Activated CD8-positive, alpha-beta memory T cell treated with anti-CD3 and anti-CD28 coated beads for 1 hour (primary cell): Measurements from ENCODE around the gene RMDN2.

ENCODE experiments used
- DNase-seq, 2 donors: peaks; one replicate each; pipeline ENCODE4 v3.0.0-alpha.2; 2020; ENCODE audit warnings: low read depth in 1 of 2; ENCODE audit errors: extremely low read depth in 1 of 2

RMDN2 gene

GRCh38 chr2:38037325-38037724 lies 112.2 kb downstream of the RMDN2 start:
- DNase-seq = no peak

DNA sequence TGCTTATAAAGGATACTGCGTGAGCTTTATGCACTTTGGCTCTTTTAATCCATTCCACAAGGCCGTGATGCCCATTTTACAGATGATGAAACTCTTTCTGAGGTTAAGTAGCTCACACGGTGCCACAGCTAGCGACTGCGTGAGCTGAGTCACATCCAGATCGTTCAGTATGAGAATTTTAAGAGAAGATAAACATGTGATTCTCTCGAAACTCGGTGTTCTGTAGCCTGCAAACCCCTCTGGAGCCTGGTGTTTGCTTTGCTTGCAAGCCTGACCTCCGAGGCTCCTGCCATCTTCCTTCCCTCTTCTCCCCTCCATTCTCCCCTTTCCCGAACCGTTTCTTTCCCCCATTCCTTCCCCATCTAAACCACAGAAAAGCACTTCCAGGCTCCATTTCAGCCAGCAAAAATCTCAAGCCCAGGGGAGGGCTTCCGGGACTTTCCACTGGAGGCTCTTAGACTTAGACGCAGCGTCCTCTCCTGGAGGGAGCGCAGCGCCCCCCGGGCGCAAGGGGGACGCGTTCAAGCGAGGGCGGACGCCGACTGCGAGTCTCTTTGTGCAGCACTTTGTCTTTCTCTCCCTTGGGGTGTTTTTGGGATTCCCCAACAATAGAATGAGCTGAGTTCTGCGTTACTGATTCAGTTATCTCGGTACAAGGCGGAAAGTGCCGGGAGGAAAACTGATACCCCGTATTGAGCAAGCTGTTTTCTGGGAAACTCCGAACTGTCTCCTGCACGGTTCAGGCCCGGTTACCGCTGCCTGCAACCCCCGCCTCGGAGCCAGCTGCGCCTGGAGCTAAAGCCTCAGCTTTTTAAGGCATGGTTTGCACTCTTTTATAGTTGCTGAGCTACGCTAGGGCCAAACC lies 112.9 kb downstream of the RMDN2 start:
- DNase-seq = no peak

- DNase-seq = no peak
Measured at GRCh38 chr2:38038682-38039081, 113.6 kb downstream of the RMDN2 start.

DNA sequence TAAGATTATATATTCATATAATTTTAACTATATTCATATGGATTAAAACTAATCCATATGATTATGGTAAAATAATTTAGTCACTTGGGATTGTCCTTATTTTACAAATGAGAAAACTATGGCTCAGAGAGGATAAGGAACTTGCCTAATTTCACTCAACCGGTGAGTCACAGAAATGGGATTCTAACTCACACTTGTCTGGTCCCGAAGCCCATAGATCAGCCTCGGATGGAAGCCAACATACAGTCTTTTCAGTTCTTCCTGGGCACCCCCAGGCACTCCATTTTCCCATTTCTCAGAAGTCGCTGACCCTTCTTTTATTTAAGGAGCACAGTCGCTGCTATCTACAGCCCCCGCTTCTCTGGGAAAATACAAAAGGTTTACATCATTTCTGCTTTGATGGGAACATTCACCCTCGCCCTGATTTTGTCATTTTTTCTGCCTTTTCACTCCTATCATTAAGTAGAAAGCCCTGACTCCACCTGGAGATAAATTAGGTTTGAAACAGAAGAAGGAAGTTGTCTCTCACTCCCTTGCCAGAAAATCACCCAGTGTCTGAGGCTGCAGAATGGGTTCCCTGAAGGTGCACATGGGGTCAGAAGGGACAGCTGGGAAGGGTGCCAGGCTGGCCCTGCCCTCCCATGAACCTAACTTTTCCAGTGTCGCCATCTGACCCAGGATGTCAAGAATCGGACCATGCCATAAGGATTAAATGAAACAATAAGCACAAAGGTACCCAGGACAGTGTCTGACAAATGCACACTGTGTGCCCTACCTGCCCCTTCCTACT lies 114.2 kb downstream of the RMDN2 start:
- DNase-seq = no peak

GRCh38 chr2:38045811-38046210 lies 120.7 kb downstream of the RMDN2 start:
- no peak for DNase-seq

- no peak for DNase-seq
Measured at GRCh38 chr2:38056216-38056615, 131.1 kb downstream of the RMDN2 start.

- DNase-seq = no peak
Measured at GRCh38 chr2:38057651-38058410, 132.7 kb downstream of the RMDN2 start.

DNA sequence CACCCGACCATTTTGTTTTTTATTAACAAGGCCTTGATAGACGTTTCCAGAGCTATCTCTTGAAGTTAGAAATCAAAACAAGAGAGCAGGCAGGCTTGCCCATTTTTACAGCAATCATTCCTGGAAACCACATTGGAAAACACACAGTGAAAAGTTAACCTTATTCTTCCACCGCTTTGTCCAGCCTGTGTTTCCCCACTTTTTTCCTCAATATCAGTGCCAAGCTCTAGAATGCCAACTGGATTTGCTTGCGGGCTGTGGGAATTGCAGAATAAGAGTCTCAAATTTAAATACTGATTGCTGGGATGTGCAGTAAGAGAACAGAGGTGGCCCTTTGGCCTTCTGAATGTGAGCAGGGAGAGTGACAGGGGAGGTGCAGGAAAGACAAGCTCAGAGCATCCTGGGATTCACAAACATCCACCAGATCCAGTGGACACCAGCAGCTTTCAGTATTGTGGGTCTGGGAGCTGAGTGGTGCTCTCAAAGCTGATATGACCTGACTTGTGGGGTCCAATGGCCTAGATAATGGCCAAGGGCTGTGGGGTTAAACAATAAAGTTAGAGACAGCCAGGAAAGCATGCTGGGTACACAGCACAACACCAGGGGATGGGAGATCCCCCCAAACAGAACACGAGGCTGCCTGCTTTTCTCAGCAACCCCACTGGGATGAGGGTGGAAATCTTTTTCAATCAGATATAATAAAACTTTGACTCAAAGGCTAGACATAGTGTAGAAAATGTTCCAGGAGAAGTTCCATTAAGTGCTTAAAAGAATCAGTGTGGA lies 135.3 kb downstream of the RMDN2 start:
- no peak for DNase-seq

DNA sequence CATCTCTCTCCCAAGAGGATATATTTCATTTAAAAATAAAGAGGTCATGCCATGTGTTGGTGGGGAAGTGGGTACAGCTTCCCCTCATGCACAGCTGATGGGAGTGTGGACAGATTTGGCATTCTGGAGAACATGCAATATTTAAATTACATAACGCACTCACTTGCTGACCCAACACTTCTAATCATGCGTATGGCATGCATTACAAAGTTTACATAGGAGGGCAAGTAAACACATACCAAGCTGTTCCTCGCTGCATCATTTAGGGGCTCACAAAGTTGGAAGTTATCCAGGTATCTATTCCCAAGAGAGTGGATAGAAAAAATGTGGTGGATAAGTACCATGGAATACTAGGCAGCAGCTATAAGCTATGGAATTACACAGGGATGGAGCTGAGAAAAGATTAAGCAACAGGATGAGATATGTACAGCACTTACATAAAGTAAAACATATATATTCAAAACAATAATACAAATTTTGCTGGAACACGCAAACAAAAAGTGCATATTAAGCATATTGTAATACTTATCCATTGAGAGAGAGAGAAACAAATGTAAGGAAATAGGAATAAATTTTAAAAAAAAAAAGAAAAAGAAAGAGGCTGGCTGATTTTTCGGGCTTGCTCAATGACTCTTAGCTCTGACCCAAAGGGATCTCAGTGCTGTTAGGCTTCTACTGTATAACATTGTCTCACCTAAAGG lies 139.9 kb downstream of the RMDN2 start:
- DNase-seq = no peak

- no peak for DNase-seq
Measured at GRCh38 chr2:38065502-38066135, 140.5 kb downstream of the RMDN2 start.

GRCh38 chr2:38066421-38067115 lies 141.5 kb downstream of the RMDN2 start:
- no peak for DNase-seq
